ENCODE measurements around the gene VSX1.

Gene VSX1

GRCh38 chr20:25059866-25060465, 22.0 kb downstream of the VSX1 start:
- Mint-ChIP-seq H3K9me3 (no peaks in the 10 kb centered on the region), H3K4me1 (peaks cover 22% of the 10 kb centered on the region), H3K27me3 (ENCODE audit: low read depth) (peaks cover 72% of the 10 kb centered on the region), H3K36me3 (ENCODE audit: low read depth) (no peaks in the 10 kb centered on the region), H3K27ac (peak overlapping the region in 2 of 3 experiments; percentile 91 to 97), H3K4me3 (no peak overlapping the region)
- TF ChIP-seq, protein P1, sequence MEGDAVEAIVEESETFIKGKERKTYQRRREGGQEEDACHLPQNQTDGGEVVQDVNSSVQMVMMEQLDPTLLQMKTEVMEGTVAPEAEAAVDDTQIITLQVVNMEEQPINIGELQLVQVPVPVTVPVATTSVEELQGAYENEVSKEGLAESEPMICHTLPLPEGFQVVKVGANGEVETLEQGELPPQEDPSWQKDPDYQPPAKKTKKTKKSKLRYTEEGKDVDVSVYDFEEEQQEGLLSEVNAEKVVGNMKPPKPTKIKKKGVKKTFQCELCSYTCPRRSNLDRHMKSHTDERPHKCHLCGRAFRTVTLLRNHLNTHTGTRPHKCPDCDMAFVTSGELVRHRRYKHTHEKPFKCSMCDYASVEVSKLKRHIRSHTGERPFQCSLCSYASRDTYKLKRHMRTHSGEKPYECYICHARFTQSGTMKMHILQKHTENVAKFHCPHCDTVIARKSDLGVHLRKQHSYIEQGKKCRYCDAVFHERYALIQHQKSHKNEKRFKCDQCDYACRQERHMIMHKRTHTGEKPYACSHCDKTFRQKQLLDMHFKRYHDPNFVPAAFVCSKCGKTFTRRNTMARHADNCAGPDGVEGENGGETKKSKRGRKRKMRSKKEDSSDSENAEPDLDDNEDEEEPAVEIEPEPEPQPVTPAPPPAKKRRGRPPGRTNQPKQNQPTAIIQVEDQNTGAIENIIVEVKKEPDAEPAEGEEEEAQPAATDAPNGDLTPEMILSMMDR (IDR thresholded peaks at IDR 0.05; ENCODE audit: unreplicated experiment in 3 of 3) = no peak

DNA sequence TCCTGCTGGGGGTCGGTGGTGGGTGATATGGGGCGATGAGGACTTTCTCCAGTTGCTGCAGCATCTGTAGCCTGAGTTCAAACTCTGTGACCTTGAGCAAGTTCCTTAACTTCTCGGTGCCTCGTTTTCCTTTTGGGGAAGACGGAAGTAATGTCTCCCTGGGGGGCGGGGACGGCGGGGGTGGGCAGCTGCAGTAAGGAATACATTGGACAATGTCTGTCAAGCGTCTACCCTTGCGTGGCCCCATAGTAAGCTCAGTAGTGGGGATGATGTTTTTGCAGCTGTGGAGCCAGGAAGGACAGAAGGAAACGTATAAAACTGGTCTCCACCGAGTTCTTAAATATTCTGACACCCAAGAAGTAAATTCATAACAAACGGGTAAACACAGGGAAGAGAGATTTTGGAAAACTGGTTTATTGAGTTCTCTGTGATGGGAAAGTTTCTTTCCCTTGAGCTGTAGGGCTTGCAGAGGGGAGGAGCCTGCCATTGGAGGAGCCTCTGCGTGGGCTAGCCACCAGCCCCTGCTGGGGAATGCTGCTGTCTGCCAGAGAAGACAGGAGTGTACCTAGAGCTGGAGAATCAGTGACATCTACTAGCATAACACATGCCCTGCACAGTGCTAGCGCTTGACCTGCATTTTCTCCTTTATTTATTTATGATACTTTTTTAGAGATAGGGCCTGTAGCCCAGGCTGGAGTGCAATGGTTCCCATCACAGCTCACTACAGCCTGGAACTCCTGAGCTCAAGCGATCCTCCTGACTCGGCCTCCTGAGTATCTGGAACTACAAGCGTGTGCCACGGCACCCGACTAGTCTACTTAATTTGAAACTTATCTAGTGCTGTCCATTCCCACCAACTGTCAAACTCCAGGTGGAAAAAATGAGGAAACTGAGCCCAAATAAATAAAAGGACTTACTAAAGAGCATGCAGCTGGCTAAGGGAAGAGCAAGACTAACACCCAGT, 22.8 kb downstream of the VSX1 start:
- Mint-ChIP-seq H3K9me3 (no peaks in the 10 kb centered on the region), H3K27ac (peak overlapping the region; percentile 59 to 97 (median 91)), H3K36me3 (ENCODE audit: low read depth) (no peaks in the 10 kb centered on the region), H3K4me1 (peaks cover 31% of the 10 kb centered on the region), H3K4me3 (peak overlapping the region; percentile 60 to 77 (median 75)), H3K27me3 (ENCODE audit: low read depth) (peaks cover 67% of the 10 kb centered on the region)
- TF ChIP-seq, protein P1 (IDR thresholded peaks at IDR 0.05; ENCODE audit: unreplicated experiment in 3 of 3) = no peak

- no peaks in the 10 kb centered on the region for H3K36me3 Mint-ChIP-seq (ENCODE audit: low read depth)
- H3K9me3 Mint-ChIP-seq = no peaks in the 10 kb centered on the region
- TF ChIP-seq, protein P1 (IDR thresholded peaks at IDR 0.05; ENCODE audit: unreplicated experiment in 3 of 3) = no peak
- H3K4me1 Mint-ChIP-seq = peaks cover 40% of the 10 kb centered on the region
- H3K27me3 Mint-ChIP-seq (ENCODE audit: low read depth) = peaks cover 60% of the 10 kb centered on the region
- peak within 1 kb of the TSS; percentile 59 to 97 (median 91) for H3K27ac Mint-ChIP-seq
- peak within 1 kb of the TSS; percentile 77 to 87 (median 87) for H3K4me3 Mint-ChIP-seq
Observed at GRCh38 chr20:25058051-25058846, 23.7 kb downstream of the VSX1 start, which contains the start of gene ACSS1. ACSS1 (minus strand) TSS chr20:25058139; CDS start chr20:25058102, 37 bp downstream.

- Mint-ChIP-seq H3K4me3 (peak overlapping the region; percentile 77 to 87 (median 87)), H3K27me3 (ENCODE audit: low read depth) (peaks cover 56% of the 10 kb centered on the region), H3K9me3 (no peaks in the 10 kb centered on the region), H3K4me1 (peaks cover 48% of the 10 kb centered on the region), H3K36me3 (ENCODE audit: low read depth) (no peaks in the 10 kb centered on the region), H3K27ac (no peak overlapping the region)
- TF ChIP-seq, protein P1 (IDR thresholded peaks at IDR 0.05; ENCODE audit: unreplicated experiment in 3 of 3) = no peak
Observed at GRCh38 chr20:25057234-25058050, 24.5 kb downstream of the VSX1 start.

DNA sequence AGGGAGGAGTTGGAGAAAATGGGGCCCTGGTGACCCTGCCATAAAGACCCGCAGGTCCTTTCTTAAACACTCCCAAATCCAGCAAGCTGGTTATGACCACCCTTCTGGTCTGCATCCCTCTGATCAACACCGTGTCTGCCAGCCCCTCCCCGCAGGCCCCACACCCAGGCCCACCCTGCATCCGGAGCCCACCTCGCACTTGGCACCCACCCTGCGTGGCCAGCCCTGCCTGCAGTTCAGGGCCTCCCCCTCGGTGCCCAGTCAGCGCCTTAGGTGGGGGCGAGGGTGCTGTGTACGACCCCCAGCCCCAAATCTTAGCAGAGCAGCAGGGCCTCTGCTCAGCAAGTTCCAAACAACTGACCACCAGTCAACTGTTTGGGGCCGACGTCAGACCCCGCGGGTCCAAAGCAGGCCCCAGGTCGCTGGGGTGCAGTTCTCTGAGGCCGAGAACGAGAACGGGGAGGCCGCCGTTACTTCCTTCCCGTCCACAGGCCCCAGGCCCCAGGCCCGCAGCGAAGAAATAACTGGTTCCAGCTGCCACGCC, 25.2 kb downstream of the VSX1 start:
- TF ChIP-seq, protein P1 (IDR thresholded peaks at IDR 0.05; ENCODE audit: unreplicated experiment in 3 of 3) = no peak
- Mint-ChIP-seq H3K4me1 (peaks cover 55% of the 10 kb centered on the region), H3K27ac (peak overlapping the region; percentile 46 to 85 (median 73)), H3K36me3 (ENCODE audit: low read depth) (no peaks in the 10 kb centered on the region), H3K4me3 (peak overlapping the region; percentile 77 to 87 (median 87)), H3K9me3 (no peaks in the 10 kb centered on the region), H3K27me3 (ENCODE audit: low read depth) (peaks cover 49% of the 10 kb centered on the region)

Data from nephron (organoid).